MM.1S (cell line): ENCODE results near the gene ITGA3.

ENCODE experiments used
- EZH2 ChIP-seq: fragments of 300-600 bp; sonication (generic); optimal IDR thresholded peaks from 2 replicates; pipeline ENCODE3; 2017; ENCODE audit warnings: low read depth, mild to moderate bottlenecking, antibody characterized with exemption, low read length, mixed read lengths
- TF ChIP-seq, protein P1 (sequence below): fragments of 300-600 bp; sonication (generic); IDR thresholded peaks from 2 replicates; pipeline ENCODE4 v1.5.1; 2016; ENCODE audit warnings: antibody characterized with exemption, low read length, mixed read lengths

DNA sequence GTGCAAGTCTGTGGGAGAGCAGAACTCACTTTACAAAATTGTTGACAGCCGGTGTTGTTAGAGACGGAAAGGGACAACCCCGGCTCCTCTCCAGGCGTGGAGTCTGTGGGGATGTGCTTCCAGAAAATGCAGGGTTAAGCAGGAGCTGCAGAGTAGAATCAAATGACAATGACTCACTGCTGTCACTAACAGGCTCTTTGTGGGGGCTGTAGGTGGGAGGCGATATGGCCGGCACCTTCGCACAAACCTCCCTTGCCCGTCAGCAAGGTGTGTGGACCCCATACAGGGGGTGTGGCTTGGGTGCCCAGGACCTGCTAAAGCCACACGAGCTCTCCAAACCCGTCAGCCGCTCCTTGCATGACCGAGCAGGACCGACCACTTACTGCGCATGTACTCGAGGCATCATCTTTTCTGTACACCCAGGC is 45.0 kb downstream of the ITGA3 start:
- TF ChIP-seq EZH2 = no peak
- TF ChIP-seq, protein P1, sequence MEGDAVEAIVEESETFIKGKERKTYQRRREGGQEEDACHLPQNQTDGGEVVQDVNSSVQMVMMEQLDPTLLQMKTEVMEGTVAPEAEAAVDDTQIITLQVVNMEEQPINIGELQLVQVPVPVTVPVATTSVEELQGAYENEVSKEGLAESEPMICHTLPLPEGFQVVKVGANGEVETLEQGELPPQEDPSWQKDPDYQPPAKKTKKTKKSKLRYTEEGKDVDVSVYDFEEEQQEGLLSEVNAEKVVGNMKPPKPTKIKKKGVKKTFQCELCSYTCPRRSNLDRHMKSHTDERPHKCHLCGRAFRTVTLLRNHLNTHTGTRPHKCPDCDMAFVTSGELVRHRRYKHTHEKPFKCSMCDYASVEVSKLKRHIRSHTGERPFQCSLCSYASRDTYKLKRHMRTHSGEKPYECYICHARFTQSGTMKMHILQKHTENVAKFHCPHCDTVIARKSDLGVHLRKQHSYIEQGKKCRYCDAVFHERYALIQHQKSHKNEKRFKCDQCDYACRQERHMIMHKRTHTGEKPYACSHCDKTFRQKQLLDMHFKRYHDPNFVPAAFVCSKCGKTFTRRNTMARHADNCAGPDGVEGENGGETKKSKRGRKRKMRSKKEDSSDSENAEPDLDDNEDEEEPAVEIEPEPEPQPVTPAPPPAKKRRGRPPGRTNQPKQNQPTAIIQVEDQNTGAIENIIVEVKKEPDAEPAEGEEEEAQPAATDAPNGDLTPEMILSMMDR = no peak
